ENCODE measurements around the gene CRELD2. TPM values are rescaled to one million over a fixed set of nuclear protein-coding genes. Genes with fewer than 3 reads are reported as not detected.

Gene CRELD2
- total RNA-seq, 2 donors from 2014 or later = 46.1 to 60.1 TPM

- H3K9me3 ChIP-seq = peaks cover 11% of the 10 kb centered on the region
- DNase-seq (ENCODE audit: low spot score) (peak; percentile 0), ATAC-seq (ENCODE audit: insufficient number of reproducible peaks, low FRiP score, low read depth) (no peak)
- no peak overlapping the region for H3K4me3 ChIP-seq
- H3K27ac ChIP-seq = no peak overlapping the region
- TF ChIP-seq CTCF (IDR thresholded peaks at IDR 0.05) = no peak
- H3K4me1 ChIP-seq (ENCODE audit: control insufficient read depth in 1 of 2, low read depth in 2 of 2) = peaks cover 3 to 10% of the 10 kb centered on the region in 2 donors
- no peaks in the 10 kb centered on the region for H3K27me3 ChIP-seq (replicated peaks; ENCODE audit: insufficient read depth)
- H3K36me3 ChIP-seq = no peaks in the 10 kb centered on the region
Observed at GRCh38 chr22:49976439-49977175, 58.2 kb downstream of the CRELD2 start.

Other genes with a start within 250 kb of the CRELD2 start
- 10 to 100 TPM; 32.1 to 61.5 TPM for gene BRD1, start 90.8 kb upstream of the CRELD2 start, total RNA-seq
- 10 to 100 TPM in 1 of 2 donors, 1 to 10 TPM in 1; 9.2 to 15.1 TPM for gene ZBED4, start 64.8 kb upstream of the CRELD2 start, total RNA-seq
- gene ALG12, start 196 bp upstream of the CRELD2 start, total RNA-seq = 10 to 100 TPM; 17.4 to 30.1 TPM
- 100 to 1,000 TPM in 1 of 2 donors, 10 to 100 TPM in 1; 54.0 to 112 TPM for gene PIM3, start 42.1 kb downstream of the CRELD2 start, total RNA-seq
- gene IL17REL, start 94.1 kb downstream of the CRELD2 start, total RNA-seq = not detected
- gene TTLL8, start 139.7 kb downstream of the CRELD2 start, total RNA-seq = not detected
- 1 to 10 TPM; 1.6 to 4.3 TPM for gene MLC1, start 166.8 kb downstream of the CRELD2 start, total RNA-seq
- 1 to 10 TPM; 4.6 to 7.4 TPM for gene MOV10L1, start 171.4 kb downstream of the CRELD2 start, total RNA-seq